ENCODE data around the gene EPHA6.
A peak's percentile ranks its signal among the peaks of the same experiment; 100 is the strongest.

Gene EPHA6

DNA sequence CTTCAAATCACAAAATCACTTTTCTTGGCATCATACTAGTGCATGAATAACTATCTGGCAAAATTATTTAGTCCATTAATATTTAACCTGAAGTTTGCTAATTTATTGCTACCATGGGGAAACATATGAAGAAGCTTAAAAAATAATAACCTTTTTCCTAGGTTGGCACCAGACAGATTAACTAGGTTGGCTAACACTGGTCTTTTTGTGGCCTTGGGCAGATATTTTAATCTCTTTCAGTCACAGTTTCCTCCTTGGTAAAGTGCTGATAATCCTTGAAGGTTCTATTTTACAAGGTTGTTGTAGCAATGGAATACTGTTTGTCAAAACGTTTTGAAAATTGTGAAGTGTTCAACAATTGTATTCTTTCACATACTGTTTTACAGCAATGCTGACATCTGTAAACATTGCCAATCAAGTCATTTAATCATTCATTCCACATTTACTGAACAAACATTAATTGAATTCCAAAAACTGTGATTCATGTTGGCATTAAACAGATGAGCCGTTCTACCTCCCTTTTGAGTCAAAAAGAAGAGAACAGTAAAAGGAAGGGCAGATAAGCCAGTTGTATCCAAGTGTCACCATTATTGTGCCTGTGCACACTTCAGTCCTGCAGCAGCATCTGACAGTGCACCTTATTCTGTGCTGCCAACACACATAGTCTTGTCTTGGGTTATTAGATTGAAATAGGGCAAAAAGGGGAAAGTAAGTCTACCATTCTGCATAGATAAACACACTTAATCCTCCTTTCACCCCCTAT lies 21.9 kb downstream of the EPHA6 start:
- DNase-seq (ENCODE audit: low read depth), result no peak
- Histone ChIP-seq H3K9me3 (ENCODE audit: control insufficient read depth, low read length) (no peaks in the 10 kb centered on the region), H3K4me1 (ENCODE audit: control insufficient read depth, insufficient read depth, low read length) (no peaks in the 10 kb centered on the region), H3K36me3 (ENCODE audit: control insufficient read depth, insufficient read depth, low read length, severe bottlenecking) (no peaks in the 10 kb centered on the region), H3K9ac (ENCODE audit: low read length) (no peak overlapping the region), H3K4me3 (ENCODE audit: low read length) (no peak overlapping the region), H3K27me3 (replicated peaks; ENCODE audit: control insufficient read depth, insufficient read depth, low read length) (no peaks in the 10 kb centered on the region)

DNA sequence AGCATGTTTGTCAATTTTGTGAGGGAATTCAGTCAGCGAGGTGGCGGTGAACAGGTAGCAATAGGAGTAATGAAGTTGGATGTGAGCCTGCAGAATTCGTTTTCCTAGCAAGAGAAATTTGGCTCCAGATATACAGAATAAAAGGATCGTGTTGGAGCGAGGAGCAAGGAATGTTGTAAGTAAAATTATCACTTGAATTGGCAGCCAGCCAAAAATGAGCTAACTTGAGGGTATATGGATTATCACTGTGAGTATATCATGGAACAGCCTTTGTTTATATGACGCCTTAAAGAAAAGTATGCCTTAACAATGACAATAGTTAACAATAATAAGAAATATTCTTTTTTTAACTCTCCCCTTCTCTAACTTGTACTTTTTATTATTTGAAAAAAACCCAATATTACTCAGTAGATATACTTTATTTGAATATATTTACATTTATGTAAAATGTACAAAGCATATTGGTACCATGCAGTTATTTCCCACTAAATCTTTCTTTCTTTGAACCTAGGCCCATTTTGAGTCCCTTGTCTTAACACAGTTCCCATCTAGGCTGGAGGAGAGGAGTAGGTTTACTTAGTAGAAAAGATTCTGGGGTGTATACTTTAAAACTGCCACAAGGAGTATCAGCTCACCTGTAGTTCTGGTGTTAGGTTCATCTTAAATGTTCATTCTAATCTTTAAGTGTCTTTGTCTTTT lies 29.3 kb downstream of the EPHA6 start:
- no peaks in the 10 kb centered on the region for H3K36me3 ChIP-seq (ENCODE audit: control insufficient read depth, insufficient read depth, low read length, severe bottlenecking)
- peak; percentile 4 for DNase-seq (ENCODE audit: low read depth)
- H3K9ac ChIP-seq (ENCODE audit: low read length), result no peak overlapping the region
- no peak overlapping the region for H3K4me3 ChIP-seq (ENCODE audit: low read length)
- no peaks in the 10 kb centered on the region for H3K27me3 ChIP-seq (replicated peaks; ENCODE audit: control insufficient read depth, insufficient read depth, low read length)
- no peaks in the 10 kb centered on the region for H3K9me3 ChIP-seq (ENCODE audit: control insufficient read depth, low read length)
- no peaks in the 10 kb centered on the region for H3K4me1 ChIP-seq (ENCODE audit: control insufficient read depth, insufficient read depth, low read length)

DNA sequence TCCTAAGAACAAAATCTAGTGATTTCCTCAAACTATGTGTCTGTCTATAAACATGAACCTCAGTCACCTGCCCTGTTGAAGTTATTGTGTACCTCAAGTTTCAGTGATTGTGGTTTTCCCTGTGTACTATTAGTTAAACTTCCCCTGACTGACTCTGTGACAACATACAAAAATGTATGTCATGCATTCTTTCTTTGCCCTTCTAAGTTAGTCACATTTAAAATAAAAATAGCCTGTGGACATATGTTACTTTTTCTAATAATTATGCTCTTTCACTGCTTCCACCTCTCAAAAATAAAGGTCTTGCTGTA lies 29.8 kb downstream of the EPHA6 start:
- Histone ChIP-seq H3K9me3 (ENCODE audit: control insufficient read depth, low read length) (no peaks in the 10 kb centered on the region), H3K4me1 (ENCODE audit: control insufficient read depth, insufficient read depth, low read length) (no peaks in the 10 kb centered on the region), H3K4me3 (ENCODE audit: low read length) (no peak overlapping the region), H3K9ac (ENCODE audit: low read length) (no peak overlapping the region), H3K27me3 (replicated peaks; ENCODE audit: control insufficient read depth, insufficient read depth, low read length) (no peaks in the 10 kb centered on the region), H3K36me3 (ENCODE audit: control insufficient read depth, insufficient read depth, low read length, severe bottlenecking) (no peaks in the 10 kb centered on the region)
- no peak for DNase-seq (ENCODE audit: low read depth)

DNA sequence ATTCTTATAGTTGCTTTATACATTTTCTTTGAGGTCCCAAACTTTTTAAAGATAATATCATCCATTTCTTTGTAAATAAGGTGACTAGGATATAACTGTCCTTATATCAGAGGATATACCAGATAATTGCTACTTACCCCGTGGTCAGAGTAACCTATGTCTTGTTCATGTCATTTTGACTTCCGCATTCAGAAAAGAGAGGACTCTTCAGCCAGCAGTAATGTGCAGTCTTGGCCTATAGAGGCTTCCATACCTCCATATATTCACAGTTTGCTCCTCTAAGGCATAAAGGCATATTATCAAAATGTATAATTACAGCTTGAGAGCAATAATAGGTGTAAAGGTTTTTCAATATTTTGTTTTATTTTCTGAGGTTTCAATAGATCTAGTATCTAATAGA lies 38.5 kb downstream of the EPHA6 start:
- H3K9ac ChIP-seq (ENCODE audit: low read length), result no peak overlapping the region
- H3K4me1 ChIP-seq (ENCODE audit: control insufficient read depth, insufficient read depth, low read length), result no peaks in the 10 kb centered on the region
- H3K36me3 ChIP-seq (ENCODE audit: control insufficient read depth, insufficient read depth, low read length, severe bottlenecking), result no peaks in the 10 kb centered on the region
- no peaks in the 10 kb centered on the region for H3K27me3 ChIP-seq (replicated peaks; ENCODE audit: control insufficient read depth, insufficient read depth, low read length)
- no peak for DNase-seq (ENCODE audit: low read depth)
- no peak overlapping the region for H3K4me3 ChIP-seq (ENCODE audit: low read length)
- no peaks in the 10 kb centered on the region for H3K9me3 ChIP-seq (ENCODE audit: control insufficient read depth, low read length)

DNA sequence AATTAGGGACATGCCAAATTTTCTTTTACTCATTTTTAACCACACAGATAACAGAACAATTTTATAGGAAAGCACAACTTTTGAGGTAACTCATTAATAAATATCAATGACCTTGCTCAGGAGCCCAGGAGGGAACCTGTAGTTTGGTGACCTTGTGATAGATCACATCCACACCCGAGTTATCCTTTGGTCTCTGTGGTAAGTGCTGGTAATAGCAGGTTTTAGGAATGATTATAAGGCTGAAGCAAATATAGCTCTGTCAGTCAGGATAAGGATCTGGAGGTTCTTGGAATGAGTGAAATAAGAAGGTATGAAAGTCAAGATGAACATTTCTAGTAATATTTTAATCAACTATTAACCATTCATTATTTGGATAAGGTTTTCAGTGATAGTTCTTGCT lies 46.5 kb downstream of the EPHA6 start:
- Histone ChIP-seq H3K27me3 (replicated peaks; ENCODE audit: control insufficient read depth, insufficient read depth, low read length) (no peaks in the 10 kb centered on the region), H3K4me1 (ENCODE audit: control insufficient read depth, insufficient read depth, low read length) (no peaks in the 10 kb centered on the region), H3K9ac (ENCODE audit: low read length) (no peak overlapping the region), H3K36me3 (ENCODE audit: control insufficient read depth, insufficient read depth, low read length, severe bottlenecking) (no peaks in the 10 kb centered on the region), H3K9me3 (ENCODE audit: control insufficient read depth, low read length) (no peaks in the 10 kb centered on the region), H3K4me3 (ENCODE audit: low read length) (no peak overlapping the region)
- no peak for DNase-seq (ENCODE audit: low read depth)

DNA sequence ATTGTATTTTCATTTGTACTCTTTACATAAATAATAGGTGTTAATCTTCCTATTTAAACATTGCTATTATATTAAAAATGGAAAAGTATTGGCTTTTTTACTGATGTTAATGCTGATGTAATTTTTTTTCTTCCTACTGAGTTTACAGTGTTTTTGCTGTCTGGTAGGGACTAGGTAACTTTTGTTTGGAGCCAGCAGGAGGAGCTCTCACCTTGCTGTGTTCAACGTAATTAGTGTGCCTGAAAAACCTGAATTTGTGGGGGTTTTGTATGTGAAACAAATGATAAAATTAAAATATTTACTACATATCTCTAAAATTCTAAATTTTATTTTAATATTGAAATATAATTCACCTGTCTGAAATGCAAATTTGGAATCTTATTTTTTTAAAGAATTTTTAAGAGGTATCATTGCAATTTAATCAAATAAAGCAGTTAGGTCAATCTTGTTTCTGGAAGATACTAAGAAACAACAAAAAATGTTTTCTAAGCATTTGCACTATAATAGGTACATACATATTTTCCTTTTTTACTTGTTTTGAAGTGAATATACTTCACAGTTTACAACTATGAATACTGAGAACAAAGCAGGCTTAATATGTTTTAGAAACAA lies 48.8 kb downstream of the EPHA6 start:
- no peaks in the 10 kb centered on the region for H3K27me3 ChIP-seq (replicated peaks; ENCODE audit: control insufficient read depth, insufficient read depth, low read length)
- H3K4me3 ChIP-seq (ENCODE audit: low read length), result no peak overlapping the region
- DNase-seq (ENCODE audit: low read depth), result peak; percentile 71
- no peaks in the 10 kb centered on the region for H3K36me3 ChIP-seq (ENCODE audit: control insufficient read depth, insufficient read depth, low read length, severe bottlenecking)
- H3K9me3 ChIP-seq (ENCODE audit: control insufficient read depth, low read length), result no peaks in the 10 kb centered on the region
- H3K4me1 ChIP-seq (ENCODE audit: control insufficient read depth, insufficient read depth, low read length), result no peaks in the 10 kb centered on the region
- no peak overlapping the region for H3K9ac ChIP-seq (ENCODE audit: low read length)

DNA sequence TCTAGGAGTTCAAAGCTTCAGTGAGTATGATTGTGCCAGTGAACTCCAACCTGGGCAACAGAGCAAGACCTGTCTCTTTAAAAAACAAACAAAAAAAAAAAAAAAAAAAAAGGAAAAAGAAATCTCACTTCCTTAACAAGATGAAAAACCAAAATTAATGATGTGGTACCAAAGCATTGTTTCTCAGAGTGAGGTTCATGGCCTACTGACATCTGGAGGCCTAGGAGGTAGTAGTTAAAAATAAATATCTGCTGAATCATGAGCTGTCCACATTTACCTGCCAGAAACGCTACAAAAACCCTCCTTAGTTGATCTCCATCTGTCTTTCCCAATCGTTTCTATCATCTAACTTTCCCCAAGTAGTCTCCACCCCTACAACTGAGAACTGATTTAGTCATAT lies 51.2 kb downstream of the EPHA6 start:
- H3K9ac ChIP-seq (ENCODE audit: low read length), result no peak overlapping the region
- H3K36me3 ChIP-seq (ENCODE audit: control insufficient read depth, insufficient read depth, low read length, severe bottlenecking), result no peaks in the 10 kb centered on the region
- H3K27me3 ChIP-seq (replicated peaks; ENCODE audit: control insufficient read depth, insufficient read depth, low read length), result no peaks in the 10 kb centered on the region

DNA sequence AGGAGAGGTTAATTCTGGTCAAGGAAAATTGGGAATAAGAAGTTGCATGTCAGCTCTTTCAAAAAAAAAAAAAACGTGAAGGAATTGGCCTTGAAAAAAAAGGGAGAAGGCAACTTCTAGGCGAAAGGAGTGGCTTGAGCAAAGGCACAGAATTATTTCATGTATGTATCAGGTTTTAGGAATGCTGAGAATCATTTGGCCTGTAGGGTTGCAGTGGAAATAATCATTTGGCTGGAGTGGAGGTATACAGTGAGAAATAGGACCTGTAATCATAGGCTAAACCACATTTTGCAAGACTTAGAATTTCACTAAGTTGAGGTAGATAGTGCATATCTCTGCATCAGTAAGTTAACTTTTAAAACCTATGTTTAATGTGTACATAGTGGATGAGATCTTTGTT lies 54.9 kb downstream of the EPHA6 start:
- Histone ChIP-seq H3K4me3 (ENCODE audit: low read length) (no peak overlapping the region), H3K9ac (ENCODE audit: low read length) (no peak overlapping the region), H3K9me3 (ENCODE audit: control insufficient read depth, low read length) (no peaks in the 10 kb centered on the region), H3K36me3 (ENCODE audit: control insufficient read depth, insufficient read depth, low read length, severe bottlenecking) (no peaks in the 10 kb centered on the region), H3K4me1 (ENCODE audit: control insufficient read depth, insufficient read depth, low read length) (no peaks in the 10 kb centered on the region), H3K27me3 (replicated peaks; ENCODE audit: control insufficient read depth, insufficient read depth, low read length) (no peaks in the 10 kb centered on the region)
- peak; percentile 14 for DNase-seq (ENCODE audit: low read depth)

More for the DNA sequence above, 51.2 kb downstream of the EPHA6 start:
- Histone ChIP-seq H3K4me3 (ENCODE audit: low read length) (no peak overlapping the region), H3K4me1 (ENCODE audit: control insufficient read depth, insufficient read depth, low read length) (no peaks in the 10 kb centered on the region), H3K9me3 (ENCODE audit: control insufficient read depth, low read length) (no peaks in the 10 kb centered on the region)
- no peak for DNase-seq (ENCODE audit: low read depth)

DNA sequence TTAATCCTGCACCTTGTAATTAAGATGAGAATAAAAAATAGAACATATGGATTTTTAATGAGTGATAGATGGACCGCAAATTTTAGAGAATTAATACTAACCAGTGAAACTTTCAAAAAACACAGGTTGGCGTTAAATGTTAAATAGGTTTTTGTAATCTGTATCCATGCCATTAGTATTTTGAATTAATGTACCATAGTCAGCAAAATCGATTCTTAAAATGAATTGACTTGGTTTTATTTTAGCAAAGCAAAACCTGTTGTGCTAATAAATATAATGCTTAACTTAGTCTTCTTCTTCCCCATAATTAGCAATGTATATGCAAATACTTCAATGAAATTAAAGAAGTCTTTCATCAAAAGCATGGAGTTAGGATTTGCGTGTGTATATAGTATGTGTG lies 63.1 kb downstream of the EPHA6 start:
- Histone ChIP-seq H3K4me1 (ENCODE audit: control insufficient read depth, insufficient read depth, low read length) (no peaks in the 10 kb centered on the region), H3K27me3 (replicated peaks; ENCODE audit: control insufficient read depth, insufficient read depth, low read length) (no peaks in the 10 kb centered on the region), H3K9ac (ENCODE audit: low read length) (no peak overlapping the region), H3K9me3 (ENCODE audit: control insufficient read depth, low read length) (no peaks in the 10 kb centered on the region), H3K4me3 (ENCODE audit: low read length) (no peak overlapping the region), H3K36me3 (ENCODE audit: control insufficient read depth, insufficient read depth, low read length, severe bottlenecking) (no peaks in the 10 kb centered on the region)
- DNase-seq (ENCODE audit: low read depth), result no peak

DNA sequence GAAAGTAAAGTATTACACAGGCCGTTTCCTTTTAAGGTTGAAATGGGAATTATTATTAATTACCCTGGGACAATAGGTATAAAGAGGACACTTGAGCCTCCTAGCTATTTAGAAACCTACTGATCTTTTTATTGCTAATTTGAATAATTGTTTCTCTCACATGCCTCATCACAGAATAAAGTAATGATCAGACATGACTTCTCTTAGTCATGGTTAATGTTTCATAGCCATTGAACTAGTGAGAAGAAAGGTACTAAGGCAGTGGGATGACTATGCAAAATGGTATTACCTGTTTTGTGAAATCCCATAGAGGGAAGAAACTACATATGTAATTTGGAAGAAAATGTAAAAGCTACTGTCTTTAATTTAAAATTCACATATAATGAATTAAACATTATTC lies 85.6 kb downstream of the EPHA6 start:
- DNase-seq (ENCODE audit: low read depth), result no peak
- Histone ChIP-seq H3K9me3 (ENCODE audit: control insufficient read depth, low read length) (no peaks in the 10 kb centered on the region), H3K4me1 (ENCODE audit: control insufficient read depth, insufficient read depth, low read length) (no peaks in the 10 kb centered on the region), H3K4me3 (ENCODE audit: low read length) (no peak overlapping the region), H3K9ac (ENCODE audit: low read length) (no peak overlapping the region), H3K36me3 (ENCODE audit: control insufficient read depth, insufficient read depth, low read length, severe bottlenecking) (no peaks in the 10 kb centered on the region), H3K27me3 (replicated peaks; ENCODE audit: control insufficient read depth, insufficient read depth, low read length) (no peaks in the 10 kb centered on the region)

DNA sequence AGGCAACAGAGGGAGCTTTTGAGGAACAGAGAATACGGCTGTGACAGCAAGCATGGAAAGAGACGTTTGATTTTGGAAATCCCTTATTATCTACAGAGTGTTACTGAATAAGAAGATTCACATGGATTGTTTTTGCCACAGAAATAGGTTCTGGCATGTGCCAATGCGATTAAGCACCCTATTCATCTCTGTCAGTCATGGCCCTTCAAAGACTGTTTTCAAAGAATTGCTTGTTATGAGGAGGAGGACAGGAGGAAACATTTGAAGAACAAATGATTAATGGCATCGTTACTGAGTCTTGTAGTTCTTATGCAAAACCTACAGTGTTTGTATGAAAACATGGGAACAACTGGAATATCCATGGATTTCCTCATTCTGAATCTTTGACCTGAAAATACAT lies 86.2 kb downstream of the EPHA6 start:
- H3K9ac ChIP-seq (ENCODE audit: low read length), result no peak overlapping the region
- no peaks in the 10 kb centered on the region for H3K27me3 ChIP-seq (replicated peaks; ENCODE audit: control insufficient read depth, insufficient read depth, low read length)
- H3K36me3 ChIP-seq (ENCODE audit: control insufficient read depth, insufficient read depth, low read length, severe bottlenecking), result no peaks in the 10 kb centered on the region
- no peak for DNase-seq (ENCODE audit: low read depth)
- H3K4me3 ChIP-seq (ENCODE audit: low read length), result no peak overlapping the region
- no peaks in the 10 kb centered on the region for H3K4me1 ChIP-seq (ENCODE audit: control insufficient read depth, insufficient read depth, low read length)
- H3K9me3 ChIP-seq (ENCODE audit: control insufficient read depth, low read length), result no peaks in the 10 kb centered on the region

Measured in adipocyte (in vitro differentiated cells).